ENCODE measurements around the gene EGFL8.
"Not testable (repeated sequence)": the region's sequence is repeated elsewhere in the genome, so short reads cannot be mapped to it uniquely, and the experiment has no call there.

DNA sequence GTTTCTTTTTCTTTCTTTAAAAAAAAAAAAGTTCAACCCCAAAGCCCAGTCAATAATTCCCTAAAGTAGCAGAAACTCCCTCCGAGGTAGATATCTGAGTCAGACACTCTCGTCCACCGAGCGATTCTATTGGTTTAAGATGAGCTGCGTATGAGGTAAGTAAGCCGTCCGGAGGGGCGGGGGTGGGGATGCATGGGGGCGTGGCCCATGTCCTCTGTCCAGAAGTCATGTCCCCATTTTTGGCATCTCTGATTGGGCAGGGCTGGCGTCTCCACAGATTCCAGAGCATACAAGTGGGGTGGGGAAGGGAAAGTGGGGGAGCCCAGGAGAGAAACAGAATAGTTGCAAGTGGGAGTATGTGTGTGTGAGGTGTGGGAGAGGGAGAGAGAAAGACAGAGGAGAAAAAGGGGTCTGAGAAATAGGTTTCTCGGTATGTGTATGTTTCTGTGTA lies 21.3 kb downstream of the EGFL8 start:
- not testable (repeated sequence) for TF ChIP-seq CTCF, EZH2, EZH2phosphoT487 (IDR thresholded peaks at IDR 0.05)
